HG02970 (cell line): ENCODE data around the gene FOXK1.

ENCODE experiments used
- ATAC-seq: cut with Tn5 transposase; IDR thresholded peaks from one replicate; pipeline ENCODE4 v1.9.1; 2021; ENCODE audit warnings: mild to moderate bottlenecking, moderate library complexity, moderate number of reproducible peaks; ENCODE audit not compliant: unreplicated experiment, low FRiP score

FOXK1 gene

GRCh38 chr7:4693749-4694148 is 11.7 kb downstream of the FOXK1 start:
- no peak for ATAC-seq

GRCh38 chr7:4694305-4694704 is 12.2 kb downstream of the FOXK1 start:
- no peak for ATAC-seq

GRCh38 chr7:4698707-4699275 is 16.7 kb downstream of the FOXK1 start:
- no peak for ATAC-seq

GRCh38 chr7:4699841-4700240 is 17.7 kb downstream of the FOXK1 start:
- ATAC-seq = no peak

- no peak for ATAC-seq
These were observed 18.6 kb downstream of the FOXK1 start for GRCh38 chr7:4700577-4701235.

- ATAC-seq = no peak
These were observed 20.9 kb downstream of the FOXK1 start for GRCh38 chr7:4702961-4703512.

GRCh38 chr7:4703532-4703931 is 21.4 kb downstream of the FOXK1 start:
- no peak for ATAC-seq

- ATAC-seq = no peak
These were observed 24.5 kb downstream of the FOXK1 start for GRCh38 chr7:4706384-4707216.

GRCh38 chr7:4707217-4707741 is 25.2 kb downstream of the FOXK1 start:
- ATAC-seq = no peak

GRCh38 chr7:4707980-4708411 is 25.9 kb downstream of the FOXK1 start:
- no peak for ATAC-seq

GRCh38 chr7:4709187-4709586 is 27.1 kb downstream of the FOXK1 start:
- no peak for ATAC-seq

- no peak for ATAC-seq
These were observed 29.0 kb downstream of the FOXK1 start for GRCh38 chr7:4711093-4711492.

GRCh38 chr7:4711634-4712033 is 29.5 kb downstream of the FOXK1 start:
- no peak for ATAC-seq

GRCh38 chr7:4712281-4713182 is 30.4 kb downstream of the FOXK1 start:
- no peak for ATAC-seq

- ATAC-seq = no peak
These were observed 31.2 kb downstream of the FOXK1 start for GRCh38 chr7:4713183-4713784.

- ATAC-seq = no peak
These were observed 32.1 kb downstream of the FOXK1 start for GRCh38 chr7:4714161-4714700.

- ATAC-seq = no peak
These were observed 32.8 kb downstream of the FOXK1 start for GRCh38 chr7:4714767-4715409.

GRCh38 chr7:4715410-4715776 is 33.3 kb downstream of the FOXK1 start:
- ATAC-seq = no peak
